NB4 (cell line): ENCODE data around the gene CAMKMT.

ENCODE experiments used
- CTCF ChIP-seq: IDR thresholded peaks from one replicate; pipeline ENCODE4 v1.5.1; 2012; ENCODE audit warnings: low read depth, low read length
- MYC ChIP-seq: IDR thresholded peaks from 2 replicates; pipeline ENCODE4 v1.6.1; 2011; ENCODE audit warnings: low read depth, low read length

GRCh38 chr2:44785433-44785832, 423.7 kb downstream of the CAMKMT start:
- TF ChIP-seq CTCF (no peak), MYC (no peak)
